Neutrophil (primary cell): ENCODE results near the gene CNTN4.

ENCODE experiments used
- H3K27ac ChIP-seq: fragments of 200-600 bp; sonication (generic); 2 replicates; pipeline ENCODE4 v1.5.1; 2016; ENCODE audit warnings: mild to moderate bottlenecking, moderate library complexity
- H3K27me3 ChIP-seq: fragments of 200-600 bp; sonication (generic); 2 replicates; pipeline ENCODE4 v1.6.0; 2016; ENCODE audit warnings: mild to moderate bottlenecking
- H3K36me3 ChIP-seq: fragments of 200-600 bp; sonication (generic); 2 replicates; pipeline ENCODE4 v1.5.1; 2017
- H3K4me1 ChIP-seq, 2 experiments: fragments of 200-600 bp in 1 of 2; sonication (generic) in 1 of 2; 1 replicate in 1 of 2; 2 replicates in 1 of 2; pipeline versions ENCODE4 v1.5.1 to v1.6.1; 2013 to 2016; ENCODE audit warnings: low read depth in 1 of 2, low read length in 1 of 2, mild to moderate bottlenecking in 1 of 2, moderate library complexity in 1 of 2; ENCODE audit not compliant: control insufficient read depth in 1 of 2, insufficient read depth in 1 of 2
- H3K4me3 ChIP-seq, 2 experiments: fragments of 200-600 bp in 1 of 2; sonication (generic) in 1 of 2; 1 replicate in 1 of 2; 2 replicates in 1 of 2; pipeline ENCODE4 v1.5.1; 2013 to 2016; ENCODE audit warnings: low read depth in 1 of 2, low read length in 1 of 2, mild to moderate bottlenecking in 1 of 2, moderate library complexity in 1 of 2
- H3K9me3 ChIP-seq: fragments of 200-600 bp; sonication (generic); 2 replicates; pipeline ENCODE4 v1.5.1; 2016
- TF ChIP-seq, protein P1 (sequence below): fragments of 200-600 bp; sonication (generic); IDR thresholded peaks from 2 replicates; pipeline ENCODE4 v1.5.1; 2016; ENCODE audit warnings: antibody characterized with exemption

CNTN4 gene

DNA sequence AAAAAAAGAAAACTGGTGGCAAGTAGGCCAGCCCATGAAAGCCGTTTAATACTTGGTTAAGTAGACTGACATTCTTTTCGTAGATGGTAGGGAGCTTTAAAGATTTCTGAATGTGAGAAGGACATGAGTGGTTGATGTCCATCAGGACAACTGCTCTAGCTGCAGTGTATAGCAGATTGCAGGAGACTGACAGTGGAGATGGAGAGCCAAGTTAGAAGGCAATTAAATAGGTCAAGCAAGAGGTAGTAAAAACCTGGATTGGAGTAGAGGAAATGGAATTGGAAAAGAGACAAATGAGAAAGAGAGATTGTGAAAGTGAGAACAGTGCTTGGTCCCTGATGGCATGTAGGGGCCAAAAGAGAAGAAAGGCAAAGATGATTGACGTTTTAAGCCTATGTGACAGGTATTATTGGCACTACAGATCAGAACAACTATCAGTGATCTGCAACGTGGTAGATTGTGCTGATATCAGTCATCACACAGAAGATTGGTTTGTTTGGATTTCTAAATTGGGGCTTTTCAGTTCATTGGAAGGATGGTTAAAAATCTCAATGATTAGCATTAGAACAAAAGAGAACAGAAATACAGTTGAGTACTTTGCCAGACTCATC is 74.0 kb downstream of the CNTN4 start:
- H3K4me1 ChIP-seq = no peaks in the 10 kb centered on the region
- H3K9me3 ChIP-seq = no peaks in the 10 kb centered on the region
- H3K36me3 ChIP-seq = no peaks in the 10 kb centered on the region
- TF ChIP-seq, protein P1, sequence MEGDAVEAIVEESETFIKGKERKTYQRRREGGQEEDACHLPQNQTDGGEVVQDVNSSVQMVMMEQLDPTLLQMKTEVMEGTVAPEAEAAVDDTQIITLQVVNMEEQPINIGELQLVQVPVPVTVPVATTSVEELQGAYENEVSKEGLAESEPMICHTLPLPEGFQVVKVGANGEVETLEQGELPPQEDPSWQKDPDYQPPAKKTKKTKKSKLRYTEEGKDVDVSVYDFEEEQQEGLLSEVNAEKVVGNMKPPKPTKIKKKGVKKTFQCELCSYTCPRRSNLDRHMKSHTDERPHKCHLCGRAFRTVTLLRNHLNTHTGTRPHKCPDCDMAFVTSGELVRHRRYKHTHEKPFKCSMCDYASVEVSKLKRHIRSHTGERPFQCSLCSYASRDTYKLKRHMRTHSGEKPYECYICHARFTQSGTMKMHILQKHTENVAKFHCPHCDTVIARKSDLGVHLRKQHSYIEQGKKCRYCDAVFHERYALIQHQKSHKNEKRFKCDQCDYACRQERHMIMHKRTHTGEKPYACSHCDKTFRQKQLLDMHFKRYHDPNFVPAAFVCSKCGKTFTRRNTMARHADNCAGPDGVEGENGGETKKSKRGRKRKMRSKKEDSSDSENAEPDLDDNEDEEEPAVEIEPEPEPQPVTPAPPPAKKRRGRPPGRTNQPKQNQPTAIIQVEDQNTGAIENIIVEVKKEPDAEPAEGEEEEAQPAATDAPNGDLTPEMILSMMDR = no peak
- H3K27ac ChIP-seq = no peak overlapping the region
- no peaks in the 10 kb centered on the region for H3K27me3 ChIP-seq
- H3K4me3 ChIP-seq = no peak overlapping the region

DNA sequence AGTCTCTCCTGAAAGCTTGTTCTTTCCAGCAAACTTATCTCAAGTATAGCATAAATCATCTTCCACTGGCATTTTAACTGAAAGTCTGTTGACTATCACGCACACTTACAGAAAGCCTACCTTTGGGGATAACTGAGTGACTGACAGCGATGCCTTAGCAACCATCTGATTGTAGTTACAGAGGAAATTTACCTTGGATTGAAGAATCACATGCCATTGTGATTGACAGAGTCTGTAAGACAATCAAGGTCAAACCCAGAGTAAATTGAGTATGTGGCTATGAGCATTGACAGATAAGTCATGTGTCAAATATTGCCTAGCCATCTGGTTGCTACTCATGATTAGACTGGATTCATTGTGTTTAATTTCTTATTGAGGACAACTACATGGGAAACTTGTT is 82.0 kb downstream of the CNTN4 start:
- Histone ChIP-seq H3K4me3 (no peak overlapping the region), H3K9me3 (no peaks in the 10 kb centered on the region), H3K27me3 (no peaks in the 10 kb centered on the region), H3K27ac (no peak overlapping the region), H3K4me1 (no peaks in the 10 kb centered on the region), H3K36me3 (no peaks in the 10 kb centered on the region)
- TF ChIP-seq, protein P1 = no peak

- H3K36me3 ChIP-seq = no peaks in the 10 kb centered on the region
- H3K4me1 ChIP-seq = no peaks in the 10 kb centered on the region
- no peak overlapping the region for H3K27ac ChIP-seq
- H3K9me3 ChIP-seq = no peaks in the 10 kb centered on the region
- TF ChIP-seq, protein P1 = no peak
- no peak overlapping the region for H3K4me3 ChIP-seq
- no peaks in the 10 kb centered on the region for H3K27me3 ChIP-seq
These were observed 100.2 kb downstream of the CNTN4 start for GRCh38 chr3:2198776-2199279.

- no peak overlapping the region for H3K4me3 ChIP-seq
- H3K36me3 ChIP-seq = no peaks in the 10 kb centered on the region
- TF ChIP-seq, protein P1 = no peak
These were observed 105.4 kb downstream of the CNTN4 start for GRCh38 chr3:2204054-2204453.

DNA sequence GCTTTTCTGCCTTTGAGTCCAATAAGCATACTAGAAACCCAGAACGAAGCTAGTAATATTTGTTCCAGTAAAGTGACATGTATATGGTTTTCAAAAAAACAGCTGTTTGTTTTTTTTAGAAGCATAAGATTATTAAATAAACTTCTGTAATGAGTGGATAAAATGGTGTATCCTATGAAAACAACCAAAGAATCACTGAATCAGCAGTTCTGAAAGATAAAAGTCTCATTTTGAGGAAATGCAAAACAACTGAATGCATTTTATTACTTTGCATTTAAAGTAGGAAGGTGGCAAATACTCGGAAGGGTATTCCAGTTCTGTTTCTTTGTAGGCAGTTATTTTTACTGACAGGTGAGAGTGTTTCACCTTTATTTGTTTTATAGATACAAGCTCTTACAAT is 107.0 kb downstream of the CNTN4 start:
- Histone ChIP-seq H3K36me3 (no peaks in the 10 kb centered on the region), H3K4me1 (no peaks in the 10 kb centered on the region), H3K27ac (no peak overlapping the region), H3K4me3 (no peak overlapping the region), H3K27me3 (no peaks in the 10 kb centered on the region), H3K9me3 (no peaks in the 10 kb centered on the region)
- TF ChIP-seq, protein P1 = no peak

More at GRCh38 chr3:2204054-2204453, 105.4 kb downstream of the CNTN4 start:
- no peak overlapping the region for H3K27ac ChIP-seq
- H3K9me3 ChIP-seq = no peaks in the 10 kb centered on the region
- H3K4me1 ChIP-seq = no peaks in the 10 kb centered on the region
- no peaks in the 10 kb centered on the region for H3K27me3 ChIP-seq
